ENCODE measurements around the gene TMEM79.

Gene TMEM79

GRCh38 chr1:156284112-156284511, at the start of gene TMEM79:
Gene TMEM79 (plus strand): TSS chr1:156284325. CDS start chr1:156285227, 902 bp downstream.
- DNase-seq, result no peak

- no peak for DNase-seq
Measured at GRCh38 chr1:156236164-156236563, 48.0 kb upstream of the TMEM79 start.

GRCh38 chr1:156238248-156238647, 45.9 kb upstream of the TMEM79 start:
- DNase-seq, result no peak

- DNase-seq, result no peak
Measured at GRCh38 chr1:156241311-156241811, 42.8 kb upstream of the TMEM79 start.

GRCh38 chr1:156241926-156242325, 42.2 kb upstream of the TMEM79 start, which contains the start of gene BGLAP:
Gene BGLAP (plus strand): TSS chr1:156242184. CDS start chr1:156242232, 48 bp downstream.
- DNase-seq, result no peak

- no peak for DNase-seq
Measured at GRCh38 chr1:156242738-156243137, 41.4 kb upstream of the TMEM79 start.

- no peak for DNase-seq
Measured at GRCh38 chr1:156244126-156244525, 40.0 kb upstream of the TMEM79 start.

GRCh38 chr1:156244712-156245111, 39.4 kb upstream of the TMEM79 start:
- no peak for DNase-seq

GRCh38 chr1:156245451-156246232, 38.5 kb upstream of the TMEM79 start:
- DNase-seq, result no peak

GRCh38 chr1:156246241-156246780, 37.8 kb upstream of the TMEM79 start:
- no peak for DNase-seq

- no peak for DNase-seq
Measured at GRCh38 chr1:156246781-156247459, 37.2 kb upstream of the TMEM79 start.

GRCh38 chr1:156247460-156248322, 36.4 kb upstream of the TMEM79 start, which contains the start of gene PAQR6:
Gene PAQR6 (minus strand): TSS chr1:156248056. CDS start chr1:156246731, 1,325 bp downstream.
- DNase-seq, result no peak

GRCh38 chr1:156248323-156248683, 35.8 kb upstream of the TMEM79 start:
- no peak for DNase-seq

GRCh38 chr1:156249593-156249992, 34.5 kb upstream of the TMEM79 start:
- DNase-seq, result no peak

- DNase-seq, result no peak
Measured at GRCh38 chr1:156251527-156251926, 32.6 kb upstream of the TMEM79 start.

GRCh38 chr1:156253634-156254033, 30.5 kb upstream of the TMEM79 start:
- no peak for DNase-seq

- no peak for DNase-seq
Measured at GRCh38 chr1:156257711-156258110, 26.4 kb upstream of the TMEM79 start.

GRCh38 chr1:156258859-156259258, 25.3 kb upstream of the TMEM79 start:
- no peak for DNase-seq

- DNase-seq, result no peak
Measured at GRCh38 chr1:156259805-156260204, 24.3 kb upstream of the TMEM79 start.

- no peak for DNase-seq
Measured at GRCh38 chr1:156260896-156261295, 23.2 kb upstream of the TMEM79 start.

- no peak for DNase-seq
Measured at GRCh38 chr1:156262461-156263287, 21.5 kb upstream of the TMEM79 start.

- DNase-seq, result no peak
Measured at GRCh38 chr1:156263288-156263655, 20.9 kb upstream of the TMEM79 start.
